Measurements from ENCODE around the gene FAM98B. TPM values are rescaled to one million over a fixed set of nuclear protein-coding genes. Genes with fewer than 3 reads are reported as not detected.
A peak's percentile ranks its signal among the peaks of the same experiment; 100 is the strongest.

The FAM98B gene
- total RNA-seq, 2 experiments from 2014 or later = 34.8 to 41.4 TPM

DNA sequence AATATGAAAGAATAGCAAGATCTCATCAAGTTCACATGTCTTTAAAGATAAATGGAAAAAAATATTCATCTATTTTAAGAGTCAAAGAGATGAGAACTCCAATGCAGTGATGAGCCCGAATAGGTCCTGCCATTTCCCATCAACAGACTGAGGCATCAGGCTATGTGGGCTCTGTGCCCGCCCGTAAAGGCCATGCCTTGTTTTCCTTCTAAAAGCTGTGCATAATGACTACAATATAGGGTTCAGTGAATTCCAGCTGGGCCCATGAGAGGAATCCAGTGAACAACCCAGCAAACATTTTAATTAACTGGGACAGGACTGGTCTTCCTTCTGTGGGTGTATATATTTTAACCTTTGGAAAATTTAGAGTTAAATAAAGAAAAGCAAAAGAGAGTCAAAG lies 66.1 kb downstream of the FAM98B start:
- H3K4me3 Mint-ChIP-seq = no peak overlapping the region
- DNase-seq = no peak
- peaks cover 66% of the 10 kb centered on the region for H3K36me3 Mint-ChIP-seq
- CTCF ChIA-PET = interaction anchor here (0.8 to 4.4 kb wide), 4 partner anchors 9 to 179 kb away, joined by 3 to 18 read pairs (median 10); no protein-coding TSS in a partner anchor
- no peak for ATAC-seq
- H3K4me1 Mint-ChIP-seq = peaks cover 54% of the 10 kb centered on the region
- H3K27ac Mint-ChIP-seq = peak overlapping the region; percentile 5
- no peaks in the 10 kb centered on the region for H3K9me3 Mint-ChIP-seq (ENCODE audit: low read depth)
- H3K27me3 Mint-ChIP-seq = no peaks in the 10 kb centered on the region

- H3K4me3 Mint-ChIP-seq = no peak overlapping the region
- DNase-seq (no peak), ATAC-seq (peak; percentile 21)
- H3K4me1 Mint-ChIP-seq = peaks cover 55% of the 10 kb centered on the region
- H3K27ac Mint-ChIP-seq = peak overlapping the region; percentile 59
- H3K36me3 Mint-ChIP-seq = peaks cover 65% of the 10 kb centered on the region
- H3K27me3 Mint-ChIP-seq = no peaks in the 10 kb centered on the region
- no peaks in the 10 kb centered on the region for H3K9me3 Mint-ChIP-seq (ENCODE audit: low read depth)
- CTCF ChIA-PET = interaction anchor here (1.2 to 4.4 kb wide), 5 partner anchors 10 to 170 kb away, joined by 3 to 18 read pairs (median 5); partner anchors contain the start of gene RASGRP1
Measured at GRCh38 chr15:38521316-38521715, 67.4 kb downstream of the FAM98B start.

GRCh38 chr15:38522922-38523321 lies 69.0 kb downstream of the FAM98B start:
- H3K4me1 Mint-ChIP-seq = peaks cover 61% of the 10 kb centered on the region
- peak; percentile 31 for ATAC-seq
- CTCF ChIA-PET = interaction anchor here (1.2 to 3.2 kb wide), 5 partner anchors 12 to 177 kb away, joined by 4 to 14 read pairs (median 5); partner anchors contain the start of gene RASGRP1

GRCh38 chr15:38524156-38524555 lies 70.2 kb downstream of the FAM98B start:
- peak overlapping the region; percentile 34 for H3K27ac Mint-ChIP-seq
- peaks cover 70% of the 10 kb centered on the region for H3K36me3 Mint-ChIP-seq
- ATAC-seq (no peak), DNase-seq (no peak)
- H3K27me3 Mint-ChIP-seq = no peaks in the 10 kb centered on the region
- CTCF ChIA-PET = no interaction called here
- H3K9me3 Mint-ChIP-seq (ENCODE audit: low read depth) = no peaks in the 10 kb centered on the region
- no peak overlapping the region for H3K4me3 Mint-ChIP-seq
- peaks cover 68% of the 10 kb centered on the region for H3K4me1 Mint-ChIP-seq

More at GRCh38 chr15:38522922-38523321, 69.0 kb downstream of the FAM98B start:
- H3K27ac Mint-ChIP-seq = peak overlapping the region; percentile 69
- H3K27me3 Mint-ChIP-seq = no peaks in the 10 kb centered on the region
- no peak for DNase-seq
- H3K9me3 Mint-ChIP-seq (ENCODE audit: low read depth) = no peaks in the 10 kb centered on the region
- no peak overlapping the region for H3K4me3 Mint-ChIP-seq
- peaks cover 67% of the 10 kb centered on the region for H3K36me3 Mint-ChIP-seq

- Mint-ChIP-seq H3K4me3 (no peak overlapping the region), H3K27ac (peak overlapping the region; percentile 39), H3K9me3 (ENCODE audit: low read depth) (no peaks in the 10 kb centered on the region), H3K27me3 (no peaks in the 10 kb centered on the region), H3K4me1 (peaks cover 74% of the 10 kb centered on the region), H3K36me3 (peaks cover 76% of the 10 kb centered on the region)
- CTCF ChIA-PET = interaction anchor here (0.7 to 1.5 kb wide), 4 partner anchors 9 to 174 kb away, joined by 3 to 5 read pairs (median 3); no protein-coding TSS in a partner anchor
- ATAC-seq (no peak), DNase-seq (no peak)
Measured at GRCh38 chr15:38525489-38525888, 71.6 kb downstream of the FAM98B start.

- Mint-ChIP-seq H3K27ac (peak overlapping the region; percentile 25), H3K36me3 (peaks cover 83% of the 10 kb centered on the region), H3K4me1 (peaks cover 81% of the 10 kb centered on the region), H3K4me3 (no peak overlapping the region), H3K9me3 (ENCODE audit: low read depth) (no peaks in the 10 kb centered on the region), H3K27me3 (no peaks in the 10 kb centered on the region)
- CTCF ChIA-PET = interaction anchor here (0.7 to 1.5 kb wide), 3 partner anchors 133 to 173 kb away, joined by 3 to 5 read pairs (median 3); no protein-coding TSS in a partner anchor
- no peak for DNase-seq
- no peak for ATAC-seq
Measured at GRCh38 chr15:38526158-38526557, 72.2 kb downstream of the FAM98B start.

DNA sequence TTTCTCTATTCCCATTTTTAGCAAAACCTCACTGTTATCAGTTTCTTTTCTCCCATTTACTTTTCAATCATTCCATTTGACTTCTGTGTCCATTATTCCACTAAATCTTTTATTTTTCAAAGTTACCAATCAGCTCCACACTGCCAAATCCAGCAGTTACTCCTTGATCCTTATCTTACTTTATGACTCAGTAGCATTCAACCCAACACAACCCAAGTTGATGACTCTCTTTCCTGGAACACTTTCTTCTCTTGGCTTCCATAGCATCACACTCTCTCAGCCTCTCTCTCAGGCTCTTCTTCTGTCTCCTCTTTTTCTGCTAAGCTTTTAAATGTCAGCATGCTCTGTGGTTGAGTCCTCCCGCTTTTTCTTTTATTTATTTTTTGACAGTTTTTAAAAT lies 74.4 kb downstream of the FAM98B start:
- no peak for DNase-seq
- no peaks in the 10 kb centered on the region for H3K27me3 Mint-ChIP-seq
- peaks cover 87% of the 10 kb centered on the region for H3K4me1 Mint-ChIP-seq
- no peak for ATAC-seq
- peaks cover 88% of the 10 kb centered on the region for H3K36me3 Mint-ChIP-seq
- peak overlapping the region; percentile 9 for H3K27ac Mint-ChIP-seq
- H3K4me3 Mint-ChIP-seq = no peak overlapping the region
- H3K9me3 Mint-ChIP-seq (ENCODE audit: low read depth) = no peaks in the 10 kb centered on the region
- CTCF ChIA-PET = interaction anchor here (1.2 kb wide), 1 partner anchor 171 kb away, joined by 3 read pairs; no protein-coding TSS in a partner anchor

- DNase-seq (no peak), ATAC-seq (peak; percentile 56)
- H3K4me3 Mint-ChIP-seq = no peak overlapping the region
- no peaks in the 10 kb centered on the region for H3K27me3 Mint-ChIP-seq
- no peaks in the 10 kb centered on the region for H3K9me3 Mint-ChIP-seq (ENCODE audit: low read depth)
- H3K27ac Mint-ChIP-seq = peak overlapping the region; percentile 71
- H3K4me1 Mint-ChIP-seq = peaks cover 92% of the 10 kb centered on the region
- peaks cover 87% of the 10 kb centered on the region for H3K36me3 Mint-ChIP-seq
- CTCF ChIA-PET = interaction anchor here (3.0 kb wide), 1 partner anchor 89 kb away, joined by 8 read pairs; no protein-coding TSS in a partner anchor
Measured at GRCh38 chr15:38530113-38530512, 76.2 kb downstream of the FAM98B start.

- Mint-ChIP-seq H3K27ac (no peak overlapping the region), H3K36me3 (peaks cover 88% of the 10 kb centered on the region), H3K9me3 (ENCODE audit: low read depth) (no peaks in the 10 kb centered on the region), H3K4me1 (peaks cover 93% of the 10 kb centered on the region), H3K4me3 (no peak overlapping the region), H3K27me3 (no peaks in the 10 kb centered on the region)
- CTCF ChIA-PET = interaction anchor here (1.0 to 3.0 kb wide), 5 partner anchors 32 to 168 kb away, joined by 3 to 8 read pairs (median 5); no protein-coding TSS in a partner anchor
- no peak for ATAC-seq
- DNase-seq = no peak
Measured at GRCh38 chr15:38531509-38531908, 77.6 kb downstream of the FAM98B start.

GRCh38 chr15:38532728-38533127 lies 78.8 kb downstream of the FAM98B start:
- CTCF ChIA-PET = interaction anchor here (0.9 to 1.6 kb wide), 3 partner anchors 11 to 152 kb away, joined by 4 to 5 read pairs (median 5); no protein-coding TSS in a partner anchor
- Mint-ChIP-seq H3K36me3 (peaks cover 88% of the 10 kb centered on the region), H3K27ac (peak overlapping the region; percentile 79), H3K9me3 (ENCODE audit: low read depth) (no peaks in the 10 kb centered on the region), H3K4me1 (peaks cover 98% of the 10 kb centered on the region), H3K4me3 (no peak overlapping the region), H3K27me3 (no peaks in the 10 kb centered on the region)
- DNase-seq (no peak), ATAC-seq (no peak)

GRCh38 chr15:38533416-38533915 lies 79.5 kb downstream of the FAM98B start:
- Mint-ChIP-seq H3K4me3 (no peak overlapping the region), H3K27ac (peak overlapping the region; percentile 79), H3K27me3 (no peaks in the 10 kb centered on the region), H3K36me3 (peaks cover 87% of the 10 kb centered on the region), H3K9me3 (ENCODE audit: low read depth) (no peaks in the 10 kb centered on the region), H3K4me1 (peaks cover 99% of the 10 kb centered on the region)
- DNase-seq (no peak), ATAC-seq (no peak)
- CTCF ChIA-PET = interaction anchor here (0.9 to 1.8 kb wide), 8 partner anchors 12 to 1047 kb away, joined by 3 to 7 read pairs (median 5); partner anchors contain the start of genes RASGRP1 and THBS1

- Mint-ChIP-seq H3K36me3 (peaks cover 86% of the 10 kb centered on the region), H3K4me1 (peaks cover 100% of the 10 kb centered on the region), H3K27ac (peak overlapping the region; percentile 79), H3K9me3 (ENCODE audit: low read depth) (no peaks in the 10 kb centered on the region), H3K4me3 (no peak overlapping the region), H3K27me3 (no peaks in the 10 kb centered on the region)
- CTCF ChIA-PET = interaction anchor here (0.9 to 2.1 kb wide), 9 partner anchors 12 to 1047 kb away, joined by 3 to 7 read pairs (median 5); partner anchors contain the start of genes RASGRP1 and THBS1
- DNase-seq = no peak
- peak; percentile 11 for ATAC-seq
Measured at GRCh38 chr15:38533926-38534325, 80.0 kb downstream of the FAM98B start.

DNA sequence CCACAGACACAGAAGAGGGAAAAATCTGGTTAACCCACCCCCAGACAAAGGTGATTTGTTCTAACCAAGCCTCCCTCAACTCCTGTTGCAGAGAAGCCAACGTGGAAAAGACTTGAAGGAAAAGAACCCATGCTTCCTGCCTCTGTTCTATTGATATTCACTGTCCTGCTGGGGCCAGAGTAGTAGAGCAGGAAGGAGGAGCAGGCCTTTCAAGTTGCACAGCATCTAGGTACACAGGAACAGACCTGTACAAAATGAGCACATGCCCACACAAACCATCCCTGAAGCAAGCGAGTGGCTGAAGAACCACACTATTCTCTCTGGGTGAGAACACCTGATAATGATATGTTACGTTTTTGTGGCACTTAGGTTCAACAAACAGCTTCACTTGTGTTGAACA lies 80.8 kb downstream of the FAM98B start:
- CTCF ChIA-PET = interaction anchor here (0.6 to 2.1 kb wide), 11 partner anchors 24 to 1046 kb away, joined by 3 to 7 read pairs (median 4); partner anchors contain the start of genes RASGRP1 and THBS1
- H3K27me3 Mint-ChIP-seq = no peaks in the 10 kb centered on the region
- no peak overlapping the region for H3K4me3 Mint-ChIP-seq
- H3K9me3 Mint-ChIP-seq (ENCODE audit: low read depth) = no peaks in the 10 kb centered on the region
- H3K36me3 Mint-ChIP-seq = peaks cover 81% of the 10 kb centered on the region
- DNase-seq = no peak
- H3K4me1 Mint-ChIP-seq = peaks cover 99% of the 10 kb centered on the region
- peak overlapping the region; percentile 79 for H3K27ac Mint-ChIP-seq
- ATAC-seq = no peak

Measured in activated CD8-positive, alpha-beta memory T cell treated with anti-CD3 and anti-CD28 coated beads, Interleukin-2, amount 10 ng/mL, durations not matched to agents 7 days and 5 days (primary cell).